Neural progenitor cell (in vitro differentiated cells): ENCODE data around the gene ST6GAL1. TPM values are rescaled to one million over a fixed set of nuclear protein-coding genes. Genes with fewer than 3 reads are reported as not detected.
"Not testable (repeated sequence)": the region's sequence is repeated elsewhere in the genome, so short reads cannot be mapped to it uniquely, and the experiment has no call there.

Experiments used
- DNase-seq: peaks from one replicate; pipeline ENCODE4 v3.0.0-alpha.2; 2016; ENCODE audit warnings: low spot score
- H2AFZ ChIP-seq: fragments of 200-600 bp; sonication (generic); replicated peaks from 2 replicates; pipeline ENCODE4 v1.6.1; 2016; ENCODE audit warnings: antibody characterized with exemption
- H3F3A ChIP-seq: fragments of 200-600 bp; sonication (generic); 2 replicates; pipeline ENCODE4 v1.6.1; 2016; ENCODE audit warnings: antibody characterized with exemption, low read depth
- H3K27ac ChIP-seq: fragments of 200-600 bp; sonication (generic); 2 replicates; pipeline ENCODE4 v1.5.1; 2016; ENCODE audit warnings: mild to moderate bottlenecking
- H3K27me3 ChIP-seq: fragments of 200-600 bp; sonication (generic); 2 replicates; pipeline ENCODE4 v1.6.1; 2016; ENCODE audit warnings: mild to moderate bottlenecking, moderate library complexity
- H3K36me3 ChIP-seq: fragments of 200-600 bp; sonication (generic); 2 replicates; pipeline ENCODE4 v1.5.1; 2016
- H3K4me1 ChIP-seq: fragments of 200-600 bp; sonication (generic); 2 replicates; pipeline ENCODE4 v1.6.1; 2016; ENCODE audit warnings: mixed run types
- H3K4me2 ChIP-seq: fragments of 200-600 bp; sonication (generic); 2 replicates; pipeline ENCODE4 v1.6.1; 2016
- H3K4me3 ChIP-seq: fragments of 200-600 bp; sonication (generic); 2 replicates; pipeline ENCODE4 v1.5.1; 2016
- H3K79me2 ChIP-seq: fragments of 200-600 bp; sonication (generic); 2 replicates; pipeline ENCODE4 v1.6.1; 2016; ENCODE audit warnings: low read depth
- H3K9ac ChIP-seq: fragments of 200-600 bp; sonication (generic); 2 replicates; pipeline ENCODE4 v1.6.1; 2016
- H3K9me3 ChIP-seq: fragments of 200-600 bp; sonication (generic); 2 replicates; pipeline ENCODE4 v1.5.1; 2016; ENCODE audit warnings: low read depth
- H4K20me1 ChIP-seq: fragments of 200-600 bp; sonication (generic); 2 replicates; pipeline ENCODE4 v1.6.1; 2016; ENCODE audit warnings: low read depth
- H3K27ac Mint-ChIP-seq: 3 replicates; pipeline ENCODE4 v1.8.0; 2021; ENCODE audit warnings: mixed read lengths
- H3K27me3 Mint-ChIP-seq: 2 replicates; pipeline ENCODE4 v1.8.0; 2022; ENCODE audit warnings: low read depth, mild to moderate bottlenecking, inconsistent platforms, moderate library complexity, mixed read lengths; ENCODE audit not compliant: insufficient read depth
- H3K36me3 Mint-ChIP-seq: 3 replicates; pipeline ENCODE4 v1.8.0; 2021; ENCODE audit warnings: mixed read lengths
- H3K4me1 Mint-ChIP-seq: 3 replicates; pipeline ENCODE4 v1.8.0; 2021; ENCODE audit warnings: mixed read lengths
- H3K4me3 Mint-ChIP-seq: 3 replicates; pipeline ENCODE4 v1.8.0; 2021; ENCODE audit warnings: mild to moderate bottlenecking, moderate library complexity, mixed read lengths
- H3K9me3 Mint-ChIP-seq: 3 replicates; pipeline ENCODE4 v1.8.0; 2020; ENCODE audit warnings: mixed read lengths
- CTCF ChIP-seq: fragments of 200-600 bp; sonication (generic); IDR thresholded peaks from 2 replicates; pipeline ENCODE4 v1.5.1; 2017; ENCODE audit warnings: antibody characterized with exemption, mild to moderate bottlenecking
- EZH2 ChIP-seq: fragments of 200-600 bp; sonication (generic); IDR thresholded peaks from 2 replicates; pipeline ENCODE4 v1.6.1; 2017; ENCODE audit warnings: antibody characterized with exemption, mild to moderate bottlenecking, moderate library complexity
- EZH2phosphoT487 ChIP-seq: fragments of 200-600 bp; sonication (generic); IDR thresholded peaks from 2 replicates; pipeline ENCODE4 v1.6.1; 2017; ENCODE audit warnings: antibody characterized with exemption
- total RNA-seq: library from RNA; depleted of rRNA; stranded (reverse); fragments of >200 nt; gene quantifications from 2 replicates; pipeline ENCODE4 v1.2.3, GENCODE V29; 2015; ENCODE audit warnings: low replicate concordance

The ST6GAL1 gene
- total RNA-seq, 1 donor from 2014 or later = 27.3 TPM

- H3K36me3 ChIP-seq = peaks cover 5% of the 10 kb centered on the region
- no peak overlapping the region for H3K27ac ChIP-seq
- H3K4me2 ChIP-seq = no peak overlapping the region
- peaks cover 18% of the 10 kb centered on the region for H4K20me1 ChIP-seq
- Mint-ChIP-seq H3K27me3 (peaks cover 2% of the 10 kb centered on the region), H3K9me3 (no peaks in the 10 kb centered on the region), H3K4me3 (no peak overlapping the region), H3K27ac (peak overlapping the region; percentile 60), H3K4me1 (peaks cover 21% of the 10 kb centered on the region), H3K36me3 (peaks cover 20% of the 10 kb centered on the region)
- H3K4me1 ChIP-seq = peaks cover 31% of the 10 kb centered on the region
- no peaks in the 10 kb centered on the region for H3K27me3 ChIP-seq
- TF ChIP-seq CTCF (no peak), EZH2phosphoT487 (no peak), EZH2 (no peak)
- H3K9me3 ChIP-seq = no peaks in the 10 kb centered on the region
- no peaks in the 10 kb centered on the region for H3K79me2 ChIP-seq
- no peak for DNase-seq
- no peak overlapping the region for H3K9ac ChIP-seq
- H3F3A ChIP-seq = peaks cover 26% of the 10 kb centered on the region
- H3K4me3 ChIP-seq = no peak overlapping the region
- H2AFZ ChIP-seq = no peak overlapping the region
Measured at GRCh38 chr3:186967686-186968085, 37.4 kb downstream of the ST6GAL1 start.

- TF ChIP-seq EZH2 (no peak), CTCF (no peak), EZH2phosphoT487 (no peak)
- peaks cover 23% of the 10 kb centered on the region for H3K36me3 Mint-ChIP-seq
- Histone ChIP-seq H3K9ac (no peak overlapping the region), H3K9me3 (no peaks in the 10 kb centered on the region), H3K27me3 (no peaks in the 10 kb centered on the region), H2AFZ (no peak overlapping the region), H3K4me3 (no peak overlapping the region), H3K4me2 (no peak overlapping the region), H4K20me1 (peaks cover 4% of the 10 kb centered on the region), H3K36me3 (peaks cover 5% of the 10 kb centered on the region), H3F3A (peaks cover 13% of the 10 kb centered on the region), H3K27ac (no peak overlapping the region), H3K4me1 (peaks cover 17% of the 10 kb centered on the region), H3K79me2 (no peaks in the 10 kb centered on the region)
- H3K4me3 Mint-ChIP-seq = no peak overlapping the region
- no peak overlapping the region for H3K27ac Mint-ChIP-seq
- H3K27me3 Mint-ChIP-seq = peaks cover 2% of the 10 kb centered on the region
- H3K4me1 Mint-ChIP-seq = peaks cover 20% of the 10 kb centered on the region
- H3K9me3 Mint-ChIP-seq = no peaks in the 10 kb centered on the region
- no peak for DNase-seq
Measured at GRCh38 chr3:186969607-186970006, 39.3 kb downstream of the ST6GAL1 start.

- DNase-seq, H3K36me3 ChIP-seq: not testable (repeated sequence)
Measured at GRCh38 chr3:186971106-186971505, 40.8 kb downstream of the ST6GAL1 start.

GRCh38 chr3:186971578-186971977 lies 41.3 kb downstream of the ST6GAL1 start:
- Histone ChIP-seq H2AFZ (no peak overlapping the region), H3K9me3 (no peaks in the 10 kb centered on the region), H3K27ac (no peak overlapping the region), H3K4me3 (no peak overlapping the region), H3K4me1 (no peaks in the 10 kb centered on the region), H3F3A (no peaks in the 10 kb centered on the region), H3K79me2 (no peaks in the 10 kb centered on the region), H3K9ac (no peak overlapping the region), H3K27me3 (no peaks in the 10 kb centered on the region), H4K20me1 (peaks cover 2% of the 10 kb centered on the region), H3K4me2 (no peak overlapping the region), H3K36me3 (peaks cover 5% of the 10 kb centered on the region)
- Mint-ChIP-seq H3K27me3 (peaks cover 6% of the 10 kb centered on the region), H3K27ac (no peak overlapping the region), H3K4me1 (peaks cover 8% of the 10 kb centered on the region), H3K4me3 (no peak overlapping the region), H3K9me3 (no peaks in the 10 kb centered on the region), H3K36me3 (peaks cover 28% of the 10 kb centered on the region)
- TF ChIP-seq EZH2 (no peak), EZH2phosphoT487 (no peak), CTCF (no peak)
- no peak for DNase-seq

More at GRCh38 chr3:186971106-186971505, 40.8 kb downstream of the ST6GAL1 start:
- H3K4me3 ChIP-seq, H3K4me2 ChIP-seq, H3K27ac Mint-ChIP-seq, H3K4me1 ChIP-seq, H3K27me3 ChIP-seq, H3K4me1 Mint-ChIP-seq, H3K9ac ChIP-seq, H3K27ac ChIP-seq, H3K9me3 ChIP-seq, H3K4me3 Mint-ChIP-seq, H3K79me2 ChIP-seq, H3K27me3 Mint-ChIP-seq, H3K9me3 Mint-ChIP-seq, H2AFZ ChIP-seq, H3F3A ChIP-seq, H4K20me1 ChIP-seq: not testable (repeated sequence)
- peaks cover 28% of the 10 kb centered on the region for H3K36me3 Mint-ChIP-seq
